Mesendoderm (in vitro differentiated cells): ENCODE results near the gene ABHD2.

Experiments
- DNase-seq: peaks from one replicate; pipeline ENCODE4 v3.0.0; 2013
- H2AK5ac ChIP-seq: 2 replicates; pipeline ENCODE4 v1.6.1; 2013; ENCODE audit warnings: low read length, inconsistent platforms
- H2BK120ac ChIP-seq: 2 replicates; pipeline ENCODE4 v1.6.1; 2013; ENCODE audit warnings: low read depth, mild to moderate bottlenecking, low read length, moderate library complexity, mixed read lengths
- H2BK15ac ChIP-seq: replicated peaks from 2 replicates; pipeline ENCODE4 v1.6.1; 2013; ENCODE audit warnings: low read depth, mild to moderate bottlenecking, moderate library complexity
- H2BK5ac ChIP-seq: 2 replicates; pipeline ENCODE4 v1.6.1; 2013; ENCODE audit warnings: low read length, inconsistent platforms
- H3K18ac ChIP-seq: 2 replicates; pipeline ENCODE4 v1.6.1; 2013; ENCODE audit warnings: mild to moderate bottlenecking, low read length, mixed read lengths
- H3K23ac ChIP-seq: one replicate; pipeline ENCODE4 v1.6.1; 2013; ENCODE audit warnings: low read length
- H3K27ac ChIP-seq: 2 replicates; pipeline ENCODE4 v1.5.1; 2013; ENCODE audit warnings: low read depth, mild to moderate bottlenecking, inconsistent platforms, low read length, moderate library complexity
- H3K27me3 ChIP-seq: 2 replicates; pipeline ENCODE4 v1.6.1; 2013; ENCODE audit warnings: low read length, control low read depth, mild to moderate bottlenecking, inconsistent platforms; ENCODE audit not compliant: insufficient read depth, poor library complexity
- H3K36me3 ChIP-seq: 2 replicates; pipeline ENCODE4 v1.6.1; 2013; ENCODE audit warnings: low read length, inconsistent platforms; ENCODE audit not compliant: control insufficient read depth, insufficient read depth
- H3K4ac ChIP-seq: one replicate; pipeline ENCODE4 v1.6.1; 2013; ENCODE audit warnings: low read depth, mild to moderate bottlenecking, low read length, moderate library complexity
- H3K4me1 ChIP-seq: 2 replicates; pipeline ENCODE4 v1.6.1; 2013; ENCODE audit warnings: low read depth, low read length, inconsistent platforms; ENCODE audit not compliant: control insufficient read depth
- H3K4me2 ChIP-seq: 2 replicates; pipeline ENCODE4 v1.6.1; 2013; ENCODE audit warnings: low read length
- H3K4me3 ChIP-seq: 2 replicates; pipeline ENCODE4 v1.5.1; 2013; ENCODE audit warnings: mild to moderate bottlenecking, low read length
- H3K56ac ChIP-seq: one replicate; pipeline ENCODE4 v1.6.1; 2013; ENCODE audit warnings: low read length
- H3K79me1 ChIP-seq: 2 replicates; pipeline ENCODE4 v1.6.1; 2013; ENCODE audit warnings: low read length, inconsistent platforms
- H3K79me2 ChIP-seq: 2 replicates; pipeline ENCODE4 v1.6.1; 2013; ENCODE audit warnings: mild to moderate bottlenecking, low read length; ENCODE audit not compliant: control insufficient read depth, insufficient read depth
- H3K9ac ChIP-seq: 2 replicates; pipeline ENCODE4 v1.6.1; 2013; ENCODE audit warnings: low read length, inconsistent platforms
- H4K5ac ChIP-seq: one replicate; pipeline ENCODE4 v1.6.1; 2013; ENCODE audit warnings: low read length
- H4K8ac ChIP-seq: one replicate; pipeline ENCODE4 v1.6.1; 2013; ENCODE audit warnings: low read depth, mild to moderate bottlenecking, control low read depth, low read length, moderate library complexity
- WGBS: extraction: QIAGEN DNeasy Blood & Tissue Kit; methylation state at CpG from one replicate; pipeline ENCODE4 v1.1.7; 2013; ENCODE audit warnings: low lambda C conversion rate, missing lambda C conversion rate; ENCODE audit not compliant: insufficient coverage; ENCODE audit errors: extremely low coverage; 5-methylcytosine and 5-hydroxymethylcytosine counted together

ABHD2 gene

DNA sequence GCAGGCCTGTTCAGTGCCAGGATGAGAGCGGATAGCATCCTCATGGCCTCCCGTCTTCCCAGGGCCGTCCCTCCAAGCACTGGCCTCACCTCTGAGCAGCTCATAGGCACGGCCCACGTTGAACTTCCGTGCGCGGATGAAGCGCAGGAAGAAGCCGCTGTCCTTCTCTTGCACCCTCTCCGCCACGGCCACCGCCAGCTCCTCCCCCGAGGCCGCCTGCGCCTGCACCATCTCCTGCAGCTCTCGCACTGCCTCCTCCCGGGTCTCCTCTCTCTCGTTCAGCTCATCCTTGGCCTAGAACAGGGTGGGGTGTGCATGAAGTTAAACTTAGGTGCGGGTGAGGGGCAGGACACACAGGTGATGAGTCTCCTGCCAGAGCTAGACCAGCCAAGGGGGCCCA lies 128.8 kb downstream of the ABHD2 start:
- no CpG with 5 or more reads among the region's 20 CpGs for WGBS
- no peaks in the 10 kb centered on the region for H3K36me3 ChIP-seq
- H2AK5ac ChIP-seq, result no peak overlapping the region
- no peak overlapping the region for H3K27ac ChIP-seq
- no peaks in the 10 kb centered on the region for H3K4me1 ChIP-seq
- H3K27me3 ChIP-seq, result no peaks in the 10 kb centered on the region
- no peak overlapping the region for H4K5ac ChIP-seq
- H3K23ac ChIP-seq, result no peak overlapping the region
- no peak overlapping the region for H3K18ac ChIP-seq
- H2BK120ac ChIP-seq, result no peak overlapping the region
- H3K4me3 ChIP-seq, result no peak overlapping the region
- no peak for DNase-seq
- H4K8ac ChIP-seq, result no peak overlapping the region
- no peaks in the 10 kb centered on the region for H3K79me1 ChIP-seq
- no peak overlapping the region for H3K56ac ChIP-seq
- no peak overlapping the region for H2BK5ac ChIP-seq
- no peak overlapping the region for H3K4me2 ChIP-seq
- H3K79me2 ChIP-seq, result no peaks in the 10 kb centered on the region
- H2BK15ac ChIP-seq, result no peak overlapping the region
- no peak overlapping the region for H3K4ac ChIP-seq
- no peak overlapping the region for H3K9ac ChIP-seq

DNA sequence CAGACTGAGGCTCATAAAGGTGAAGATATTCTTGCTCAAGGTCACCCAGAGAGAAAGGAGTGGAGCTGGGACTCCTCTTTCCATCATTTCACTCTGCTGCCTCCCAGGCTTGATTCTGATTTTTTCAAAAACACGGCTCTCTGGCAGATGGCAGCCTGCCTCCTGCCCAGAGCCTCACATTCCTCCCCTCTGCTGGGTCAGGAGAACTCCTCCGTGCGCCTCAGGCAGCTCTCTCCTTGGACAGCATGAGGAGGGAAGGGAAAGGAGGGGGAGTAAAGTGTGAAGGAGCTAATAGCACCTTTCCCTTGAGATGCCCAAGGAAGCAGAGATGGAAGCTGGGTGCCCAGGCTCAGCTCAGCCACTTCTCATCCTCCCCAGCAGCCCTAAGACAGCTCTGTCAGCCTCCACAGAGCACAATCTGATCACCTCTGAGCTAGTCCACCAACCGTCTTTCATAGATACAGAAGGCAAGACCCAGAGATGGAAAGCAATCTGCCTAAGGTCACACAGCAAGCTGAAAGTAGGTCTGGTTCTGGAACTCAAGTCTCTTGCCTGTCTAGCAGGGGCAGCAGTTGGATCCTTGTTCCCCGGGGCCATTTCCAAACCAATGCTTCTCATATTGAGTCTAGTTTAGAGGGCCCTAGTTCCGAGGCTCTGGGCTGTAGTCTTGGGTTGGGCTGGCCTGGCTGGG lies 129.6 kb downstream of the ABHD2 start:
- no peak overlapping the region for H3K27ac ChIP-seq
- H4K5ac ChIP-seq, result no peak overlapping the region
- H3K56ac ChIP-seq, result no peak overlapping the region
- H3K18ac ChIP-seq, result no peak overlapping the region
- no peaks in the 10 kb centered on the region for H3K27me3 ChIP-seq
- no peak overlapping the region for H3K9ac ChIP-seq
- H3K4ac ChIP-seq, result no peak overlapping the region
- H3K79me2 ChIP-seq, result no peaks in the 10 kb centered on the region
- DNase-seq, result no peak
- no peaks in the 10 kb centered on the region for H3K36me3 ChIP-seq
- no peak overlapping the region for H4K8ac ChIP-seq
- H2BK5ac ChIP-seq, result no peak overlapping the region
- no peak overlapping the region for H2BK120ac ChIP-seq
- H3K23ac ChIP-seq, result no peak overlapping the region
- no peak overlapping the region for H3K4me2 ChIP-seq
- no peak overlapping the region for H2BK15ac ChIP-seq
- H2AK5ac ChIP-seq, result no peak overlapping the region
- no peak overlapping the region for H3K4me3 ChIP-seq
- H3K79me1 ChIP-seq, result no peaks in the 10 kb centered on the region
- WGBS, result no CpG with 5 or more reads among the region's 6 CpGs
- no peaks in the 10 kb centered on the region for H3K4me1 ChIP-seq

DNA sequence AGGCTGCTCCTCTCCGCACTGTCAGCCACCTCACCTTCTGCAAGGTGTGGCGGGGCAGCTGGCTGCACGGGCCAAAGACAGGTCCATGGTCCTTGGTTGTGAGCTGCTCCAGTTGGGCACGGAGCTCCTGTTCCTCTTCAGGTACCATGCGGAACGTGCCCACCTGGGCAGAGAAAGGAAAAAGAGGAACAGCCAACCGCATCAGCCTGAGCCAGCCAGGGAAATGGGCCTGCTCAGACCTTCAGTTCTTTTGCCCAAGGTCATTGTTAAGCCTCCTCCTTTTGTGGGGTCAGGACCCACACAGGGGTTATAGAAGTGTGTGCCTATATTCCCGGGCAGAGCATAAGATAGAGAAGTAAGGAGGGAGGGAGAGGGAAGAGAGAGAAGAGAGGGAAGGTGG lies 130.3 kb downstream of the ABHD2 start:
- Histone ChIP-seq H3K4me1 (no peaks in the 10 kb centered on the region), H3K27ac (no peak overlapping the region), H2BK120ac (no peak overlapping the region), H2BK15ac (no peak overlapping the region), H3K9ac (no peak overlapping the region), H2BK5ac (no peak overlapping the region), H3K23ac (no peak overlapping the region), H3K4ac (no peak overlapping the region), H3K27me3 (no peaks in the 10 kb centered on the region), H3K4me3 (no peak overlapping the region), H3K36me3 (no peaks in the 10 kb centered on the region), H4K8ac (no peak overlapping the region), H3K79me2 (no peaks in the 10 kb centered on the region), H3K79me1 (no peaks in the 10 kb centered on the region), H3K56ac (no peak overlapping the region), H3K4me2 (no peak overlapping the region), H3K18ac (no peak overlapping the region), H4K5ac (no peak overlapping the region), H2AK5ac (no peak overlapping the region)
- no CpG with 5 or more reads among the region's 8 CpGs for WGBS
- DNase-seq, result no peak

GRCh38 chr15:89221543-89221942 lies 133.3 kb downstream of the ABHD2 start, which contains the start of gene RLBP1:
RLBP1 (minus strand) TSS chr15:89221579; CDS start chr15:89218975, 2,604 bp downstream.
- Histone ChIP-seq H3K79me1 (no peaks in the 10 kb centered on the region), H3K4me2 (no peak within 1 kb of the TSS), H3K4me1 (no peaks in the 10 kb centered on the region), H3K9ac (no peak within 1 kb of the TSS), H3K36me3 (no peaks in the 10 kb centered on the region), H2BK5ac (no peak within 1 kb of the TSS), H2BK120ac (no peak within 1 kb of the TSS), H3K4me3 (no peak within 1 kb of the TSS), H3K56ac (no peak within 1 kb of the TSS), H2BK15ac (no peak within 1 kb of the TSS), H3K27ac (no peak within 1 kb of the TSS), H3K23ac (no peak within 1 kb of the TSS), H3K18ac (no peak within 1 kb of the TSS), H2AK5ac (no peak within 1 kb of the TSS), H4K5ac (no peak within 1 kb of the TSS), H3K4ac (no peak within 1 kb of the TSS), H3K27me3 (no peaks in the 10 kb centered on the region), H3K79me2 (no peaks in the 10 kb centered on the region), H4K8ac (no peak within 1 kb of the TSS)
- no peak for DNase-seq
- WGBS, result no CpG with 5 or more reads among the region's 11 CpGs

- Histone ChIP-seq H3K4me1 (no peaks in the 10 kb centered on the region), H3K27ac (no peak overlapping the region), H3K4me3 (no peak overlapping the region), H3K23ac (no peak overlapping the region), H3K18ac (no peak overlapping the region), H3K27me3 (no peaks in the 10 kb centered on the region), H3K36me3 (no peaks in the 10 kb centered on the region), H2BK15ac (no peak overlapping the region), H3K79me2 (no peaks in the 10 kb centered on the region), H3K79me1 (no peaks in the 10 kb centered on the region), H3K4me2 (no peak overlapping the region), H3K9ac (no peak overlapping the region), H3K4ac (no peak overlapping the region), H2BK5ac (no peak overlapping the region), H2BK120ac (no peak overlapping the region), H4K8ac (no peak overlapping the region), H4K5ac (no peak overlapping the region), H2AK5ac (no peak overlapping the region), H3K56ac (no peak overlapping the region)
- no peak for DNase-seq
- WGBS, result no CpG with 5 or more reads among the region's 5 CpGs
Measured at GRCh38 chr15:89225588-89225987, 137.3 kb downstream of the ABHD2 start.
